HAP-1 (cell line): ENCODE results near the gene TAC4.

ENCODE experiments used
- DNase-seq, 2 experiments: peaks; one replicate each; pipeline ENCODE4 v3.0.0-alpha.2; 2016 to 2020; ENCODE audit warnings: low spot score in 2 of 2
- H3K27me3 ChIP-seq: fragments of 250-450 bp; sonication (Bioruptor Pico); 2 replicates; pipeline ENCODE4 v1.5.1; 2020; ENCODE audit warnings: low read depth, mild to moderate bottlenecking, moderate library complexity
- H3K36me3 ChIP-seq: fragments of 250-450 bp; sonication (Bioruptor Pico); replicated peaks from 2 replicates; pipeline ENCODE4 v1.5.1; 2020; ENCODE audit warnings: mild to moderate bottlenecking
- H3K4me1 ChIP-seq: fragments of 250-450 bp; sonication (Bioruptor Pico); 2 replicates; pipeline ENCODE4 v1.5.1; 2020; ENCODE audit warnings: mild to moderate bottlenecking
- H3K4me3 ChIP-seq: fragments of 250-450 bp; sonication (Bioruptor Pico); 2 replicates; pipeline ENCODE4 v1.5.1; 2020; ENCODE audit warnings: mild to moderate bottlenecking, moderate library complexity
- H3K9me3 ChIP-seq: fragments of 250-450 bp; sonication (Bioruptor Pico); 2 replicates; pipeline ENCODE4 v1.5.1; 2020; ENCODE audit warnings: mild to moderate bottlenecking, moderate library complexity
- in situ Hi-C: fragments of 300-500 bp; cut with MboI; formaldehyde crosslinking; loops from 3 replicates; pipeline ENCODE4 v1.14.3; 2020; ENCODE audit warnings: low sequenced_read_pairs, inconsistent platforms, mixed read lengths

TAC4 gene

DNA sequence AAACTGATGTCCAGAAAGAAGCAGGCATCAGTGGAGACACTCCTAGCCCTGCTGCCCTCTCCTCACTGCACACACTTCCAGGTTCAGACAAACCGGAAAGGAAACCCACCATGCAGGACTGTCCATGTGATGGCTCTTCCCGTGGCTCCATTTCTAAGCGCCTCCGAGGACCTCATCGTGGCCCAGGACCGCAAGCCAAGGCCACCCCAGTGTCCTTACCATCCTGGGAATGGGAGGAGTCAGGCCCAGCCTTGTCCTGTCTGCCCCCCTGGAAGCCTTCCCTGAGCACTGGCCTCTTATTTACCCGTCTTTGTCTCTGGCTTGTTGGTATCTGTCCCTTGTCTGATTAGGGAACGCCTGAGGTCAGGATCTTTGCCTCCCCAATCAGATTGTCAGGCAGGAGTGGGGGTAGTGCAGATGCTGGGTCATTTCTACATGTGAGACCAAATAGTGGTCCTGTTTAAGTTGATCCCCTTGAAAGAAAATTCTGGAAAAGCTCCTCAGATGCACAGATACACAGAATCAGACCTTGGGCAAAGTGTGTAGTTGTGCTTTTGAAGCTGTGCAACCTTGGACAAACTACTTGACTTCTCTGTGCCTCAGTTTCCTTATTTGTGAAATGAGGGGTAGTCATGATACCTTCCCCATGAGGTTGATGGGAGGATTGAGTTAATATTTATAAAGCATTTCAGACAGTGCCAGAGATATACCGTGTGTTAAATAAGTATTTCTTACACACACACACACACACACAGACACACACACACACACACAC, 744 bp downstream of the TAC4 start:
- H3K36me3 ChIP-seq: no peaks in the 10 kb centered on the region
- H3K4me3 ChIP-seq: no peak overlapping the region
- H3K9me3 ChIP-seq: no peaks in the 10 kb centered on the region
- DNase-seq: no peak
- H3K27me3 ChIP-seq: no peaks in the 10 kb centered on the region
- in situ Hi-C loops: loop anchor here (10.0 kb wide), 1 partner anchor 142 kb away; the partner anchor contains the start of gene SLC35B1
- peaks cover 3% of the 10 kb centered on the region; the same call in 1 of the 2 replicates for H3K4me1 ChIP-seq

DNA sequence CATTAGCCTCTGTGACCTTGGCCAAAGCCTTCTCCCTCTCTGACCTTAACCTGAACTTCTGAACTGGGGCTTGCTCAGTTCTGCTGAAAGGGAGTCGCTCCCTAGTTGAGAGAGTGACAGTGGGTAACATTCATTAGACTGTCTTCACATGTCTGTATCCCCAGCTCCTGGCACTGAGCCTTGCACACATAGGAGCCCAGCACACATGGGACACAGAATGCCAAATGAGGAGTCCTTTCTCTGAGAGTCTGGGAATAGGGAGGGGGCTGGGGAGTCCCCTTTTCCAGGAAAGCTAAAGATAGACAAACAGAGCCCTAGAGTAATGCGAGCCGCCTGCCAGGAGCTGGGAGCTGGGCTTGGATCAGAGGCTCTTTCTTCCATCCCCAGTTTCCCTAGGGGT, 2.5 kb downstream of the TAC4 start:
- DNase-seq: no peak
- H3K9me3 ChIP-seq: no peaks in the 10 kb centered on the region
- H3K4me1 ChIP-seq: no peaks in the 10 kb centered on the region
- no peak overlapping the region for H3K4me3 ChIP-seq
- in situ Hi-C loops: loop anchor here (10.0 kb wide), 1 partner anchor 141 kb away; the partner anchor contains the start of gene SLC35B1
- no peaks in the 10 kb centered on the region for H3K27me3 ChIP-seq
- H3K36me3 ChIP-seq: no peaks in the 10 kb centered on the region

DNA sequence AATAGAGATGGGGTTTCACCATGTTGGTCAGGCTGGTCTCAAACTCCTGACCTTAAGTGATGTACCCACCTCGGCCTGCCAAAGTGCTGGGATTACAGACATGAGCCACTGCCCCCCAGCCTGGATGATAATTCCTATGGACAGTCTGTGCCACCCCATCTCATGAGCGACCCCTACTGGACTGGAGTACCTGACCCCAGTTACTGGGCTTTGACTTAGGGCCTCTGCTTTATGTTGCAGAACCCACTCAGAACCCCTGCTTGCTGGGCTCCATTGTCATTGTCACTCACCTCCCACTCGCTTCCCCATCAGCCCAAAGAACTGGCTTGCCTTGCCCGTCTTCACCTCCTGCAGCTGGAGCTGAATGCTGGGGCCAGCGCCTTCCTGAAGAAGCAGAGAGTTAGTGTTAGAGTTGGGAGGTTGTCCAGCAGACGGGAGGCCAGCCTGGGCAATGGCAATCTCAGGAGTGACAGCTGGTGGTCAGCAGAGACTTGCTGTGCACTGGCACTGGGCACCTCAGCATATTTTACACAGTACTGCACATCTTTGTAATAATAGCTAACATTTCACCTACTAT, 4.0 kb downstream of the TAC4 start:
- H3K36me3 ChIP-seq: no peaks in the 10 kb centered on the region
- no peak overlapping the region for H3K4me3 ChIP-seq
- H3K9me3 ChIP-seq: no peaks in the 10 kb centered on the region
- in situ Hi-C loops: loop anchor here (10.0 kb wide), 1 partner anchor 139 kb away; the partner anchor contains the start of gene SLC35B1
- DNase-seq: peak; percentile 11 to 81
- H3K4me1 ChIP-seq: no peaks in the 10 kb centered on the region
- no peaks in the 10 kb centered on the region for H3K27me3 ChIP-seq

DNA sequence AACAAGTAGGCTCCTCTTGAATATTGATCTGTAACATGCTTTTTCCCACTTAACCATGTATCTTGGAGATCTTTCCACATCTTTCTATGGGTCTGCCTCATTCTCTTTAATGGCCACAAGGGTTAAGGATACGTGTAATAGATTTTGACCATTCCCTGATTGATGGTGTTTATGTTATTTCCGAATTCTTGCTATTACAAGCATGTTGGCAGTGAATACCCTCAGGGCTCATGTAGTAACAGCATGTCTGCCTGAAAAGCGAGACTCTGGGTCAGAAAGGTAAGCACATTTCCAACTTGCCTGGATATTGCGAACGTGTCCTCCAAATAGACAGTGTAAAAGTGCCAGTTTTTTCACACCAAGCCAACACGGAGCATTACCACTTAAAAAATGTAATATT, 5.0 kb downstream of the TAC4 start:
- Histone ChIP-seq H3K9me3 (no peaks in the 10 kb centered on the region), H3K36me3 (no peaks in the 10 kb centered on the region), H3K4me1 (no peaks in the 10 kb centered on the region), H3K27me3 (no peaks in the 10 kb centered on the region), H3K4me3 (no peak overlapping the region)
- DNase-seq: no peak
- in situ Hi-C loops: loop anchor here (10.0 kb wide), 1 partner anchor 138 kb away; the partner anchor contains the start of gene SLC35B1

DNA sequence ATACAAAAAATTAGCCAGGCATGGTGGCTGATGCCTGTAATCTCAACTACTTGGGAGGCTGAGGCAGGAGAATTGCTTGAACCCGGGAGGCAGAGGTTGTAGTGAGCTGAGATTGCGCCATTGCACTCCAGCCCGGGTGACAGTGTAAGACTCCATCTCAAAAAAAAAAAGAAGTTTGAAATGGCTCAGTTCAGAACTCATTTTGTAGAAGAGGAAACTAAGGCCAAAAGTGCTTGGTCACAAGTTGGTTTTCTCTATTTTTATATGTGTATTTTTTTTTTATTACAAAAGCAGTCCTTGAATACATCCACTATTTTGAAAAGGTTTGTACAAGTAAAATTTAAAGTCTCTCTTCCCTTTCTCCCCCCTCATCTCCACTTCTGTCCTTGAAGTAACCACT, 5.5 kb downstream of the TAC4 start:
- Histone ChIP-seq H3K36me3 (no peaks in the 10 kb centered on the region), H3K9me3 (no peaks in the 10 kb centered on the region), H3K4me1 (no peaks in the 10 kb centered on the region), H3K4me3 (no peak overlapping the region), H3K27me3 (no peaks in the 10 kb centered on the region)
- in situ Hi-C loops: loop anchor here (10.0 kb wide), 1 partner anchor 138 kb away; the partner anchor contains the start of gene SLC35B1
- no peak for DNase-seq

DNA sequence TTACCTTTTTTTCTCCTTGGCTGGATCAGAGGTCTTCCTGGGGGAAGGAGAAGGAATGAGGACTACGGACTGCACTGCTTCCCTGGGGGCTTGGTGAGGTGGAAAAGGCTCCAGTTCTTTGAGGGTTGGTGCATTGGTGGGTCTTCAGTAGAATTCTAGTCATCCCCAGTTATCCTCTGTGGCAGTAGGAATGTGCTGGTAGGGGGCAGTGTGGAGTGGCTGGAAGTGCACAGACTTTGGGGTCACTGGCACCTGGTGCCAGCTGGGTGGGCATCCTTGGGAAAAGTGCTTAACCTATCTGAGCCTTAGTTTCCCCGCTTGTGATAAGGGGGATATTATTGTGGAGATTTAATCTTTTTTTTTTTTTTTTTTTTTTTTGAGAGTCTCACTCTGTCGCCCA, 6.3 kb downstream of the TAC4 start:
- H3K27me3 ChIP-seq: no peaks in the 10 kb centered on the region
- no peaks in the 10 kb centered on the region for H3K9me3 ChIP-seq
- H3K4me1 ChIP-seq: no peaks in the 10 kb centered on the region
- H3K4me3 ChIP-seq: no peak overlapping the region
- no peaks in the 10 kb centered on the region for H3K36me3 ChIP-seq
- no peak for DNase-seq
- in situ Hi-C loops: loop anchor here (10.0 kb wide), 1 partner anchor 137 kb away; the partner anchor contains the start of gene SLC35B1

DNA sequence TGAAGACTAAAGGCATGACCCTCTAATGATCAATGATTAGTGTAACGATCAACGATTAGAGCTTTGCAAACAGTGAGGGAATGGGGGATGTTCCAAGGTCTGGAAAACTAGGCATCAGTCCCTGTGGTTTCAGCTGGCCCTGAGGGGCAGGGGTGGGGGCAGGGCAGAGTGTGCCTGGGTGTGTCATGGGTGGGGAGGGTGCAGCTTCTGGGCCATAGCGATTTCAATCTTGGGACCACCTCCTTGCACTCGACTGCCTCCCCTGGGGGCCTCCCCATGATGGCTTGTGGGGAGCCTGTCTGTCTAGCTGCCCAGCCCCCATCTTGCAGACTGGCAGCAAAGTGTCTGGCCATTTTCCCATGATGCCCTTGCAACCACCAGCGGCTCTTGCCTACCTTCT, 8.4 kb downstream of the TAC4 start:
- no peaks in the 10 kb centered on the region for H3K9me3 ChIP-seq
- no peaks in the 10 kb centered on the region for H3K27me3 ChIP-seq
- in situ Hi-C loops: no loop called here
- H3K4me3 ChIP-seq: no peak overlapping the region
- H3K36me3 ChIP-seq: no peaks in the 10 kb centered on the region
- DNase-seq: no peak
- H3K4me1 ChIP-seq: no peaks in the 10 kb centered on the region

DNA sequence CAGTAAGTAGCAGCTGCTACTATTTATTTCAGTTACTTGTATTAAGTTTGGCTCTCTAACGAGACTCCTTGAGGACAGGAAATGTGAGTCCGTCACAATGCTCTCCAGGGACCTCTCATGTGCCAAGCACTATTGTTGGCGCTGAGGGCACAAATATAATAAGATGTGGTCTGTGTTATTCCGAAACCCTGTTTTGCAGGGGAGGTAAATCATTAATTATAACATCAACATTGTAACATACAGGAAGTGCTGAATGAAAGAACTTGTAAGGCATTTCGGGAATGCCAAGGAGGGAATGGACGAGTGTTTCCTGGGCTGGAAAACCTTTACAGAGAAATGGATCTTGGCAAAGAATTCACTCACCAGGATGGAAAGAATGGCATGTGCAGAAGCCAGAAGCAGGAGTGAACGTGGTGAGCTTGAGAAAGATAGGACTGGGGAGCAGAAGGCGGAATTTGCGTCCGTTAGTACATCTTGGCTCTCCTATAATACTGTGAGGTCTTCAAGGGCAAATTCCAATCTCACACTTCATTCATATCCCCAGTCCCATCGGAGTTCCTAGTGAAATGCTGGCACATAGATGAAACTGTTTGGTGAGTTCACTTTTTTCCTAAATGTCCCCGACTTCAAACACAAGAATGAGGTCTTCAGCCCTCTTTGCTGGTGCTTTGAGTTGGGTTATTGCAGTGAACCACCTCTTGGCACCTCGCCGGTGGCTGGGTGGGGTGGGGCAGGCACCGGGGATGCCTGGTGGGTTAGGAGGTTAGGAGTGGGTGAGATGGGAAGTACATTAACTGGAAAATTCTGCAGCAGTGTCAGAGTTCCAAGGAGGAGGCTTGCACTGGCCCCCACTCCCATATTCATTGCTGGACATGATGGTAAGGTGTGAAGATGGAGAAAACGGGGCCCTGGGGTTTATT, 11.5 kb downstream of the TAC4 start:
- Histone ChIP-seq H3K27me3 (no peaks in the 10 kb centered on the region), H3K9me3 (no peaks in the 10 kb centered on the region), H3K4me3 (no peak overlapping the region), H3K36me3 (peaks cover 13% of the 10 kb centered on the region; the same call in 1 of the 2 replicates), H3K4me1 (no peaks in the 10 kb centered on the region)
- DNase-seq: no peak
- in situ Hi-C loops: no loop called here

DNA sequence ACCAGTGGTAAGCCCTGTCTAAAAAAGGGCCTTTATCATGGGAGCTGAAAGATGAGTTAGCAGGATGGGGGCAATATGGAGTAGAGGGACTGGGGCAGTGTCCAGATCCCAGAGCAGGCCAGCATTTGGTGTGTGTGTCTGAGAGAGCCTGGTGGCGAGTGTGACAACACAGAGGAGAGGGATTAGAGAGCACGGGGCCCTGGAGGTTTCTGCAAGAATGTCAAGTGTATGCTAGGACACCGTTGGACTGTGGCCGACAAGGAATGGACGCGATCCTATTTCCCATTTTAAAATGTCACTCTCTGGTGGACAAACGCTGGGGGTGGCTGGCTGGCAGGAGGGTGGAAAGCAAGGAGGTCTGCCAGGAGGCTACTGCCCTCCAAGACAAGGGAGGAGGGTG, 12.4 kb downstream of the TAC4 start:
- Histone ChIP-seq H3K4me1 (peaks cover 2% of the 10 kb centered on the region; the same call in 1 of the 2 replicates), H3K9me3 (no peaks in the 10 kb centered on the region), H3K4me3 (no peak overlapping the region), H3K27me3 (no peaks in the 10 kb centered on the region), H3K36me3 (peaks cover 14% of the 10 kb centered on the region; the same call in 1 of the 2 replicates)
- no peak for DNase-seq
- in situ Hi-C loops: no loop called here

DNA sequence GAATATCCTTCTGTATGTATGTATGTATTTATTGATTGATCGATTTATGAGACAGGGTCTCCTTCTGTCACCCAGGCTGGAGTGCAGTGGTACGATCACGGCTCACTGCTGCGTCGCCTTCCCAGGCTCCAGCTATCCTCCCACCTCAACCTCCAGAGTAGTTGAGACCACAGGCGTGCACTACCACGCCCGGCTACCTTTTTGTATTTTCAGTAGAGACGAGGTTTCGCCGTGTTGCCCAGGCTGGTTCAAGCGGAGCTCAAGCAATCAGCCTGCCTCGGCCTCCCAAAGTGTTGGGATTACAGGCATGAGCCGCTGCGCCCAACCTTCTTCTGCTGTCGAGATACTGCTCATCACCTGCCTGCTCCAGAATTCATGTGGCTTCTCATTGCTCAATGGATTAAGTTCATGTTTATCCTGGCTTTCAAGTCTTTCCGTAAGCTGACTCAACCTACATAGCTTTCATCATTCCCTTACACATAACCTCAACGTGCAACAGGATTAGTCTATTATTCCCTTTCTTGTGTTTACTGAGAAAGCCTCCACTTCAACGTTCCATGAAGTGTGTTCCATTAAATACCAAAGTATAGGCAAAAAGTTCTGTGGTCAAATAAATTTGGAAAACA, 13.6 kb downstream of the TAC4 start:
- peaks cover 6% of the 10 kb centered on the region; the same call in 1 of the 2 replicates for H3K4me1 ChIP-seq
- H3K4me3 ChIP-seq: no peak overlapping the region
- no peaks in the 10 kb centered on the region for H3K9me3 ChIP-seq
- no peaks in the 10 kb centered on the region for H3K27me3 ChIP-seq
- no peak for DNase-seq
- peaks cover 17% of the 10 kb centered on the region for H3K36me3 ChIP-seq
- in situ Hi-C loops: no loop called here

DNA sequence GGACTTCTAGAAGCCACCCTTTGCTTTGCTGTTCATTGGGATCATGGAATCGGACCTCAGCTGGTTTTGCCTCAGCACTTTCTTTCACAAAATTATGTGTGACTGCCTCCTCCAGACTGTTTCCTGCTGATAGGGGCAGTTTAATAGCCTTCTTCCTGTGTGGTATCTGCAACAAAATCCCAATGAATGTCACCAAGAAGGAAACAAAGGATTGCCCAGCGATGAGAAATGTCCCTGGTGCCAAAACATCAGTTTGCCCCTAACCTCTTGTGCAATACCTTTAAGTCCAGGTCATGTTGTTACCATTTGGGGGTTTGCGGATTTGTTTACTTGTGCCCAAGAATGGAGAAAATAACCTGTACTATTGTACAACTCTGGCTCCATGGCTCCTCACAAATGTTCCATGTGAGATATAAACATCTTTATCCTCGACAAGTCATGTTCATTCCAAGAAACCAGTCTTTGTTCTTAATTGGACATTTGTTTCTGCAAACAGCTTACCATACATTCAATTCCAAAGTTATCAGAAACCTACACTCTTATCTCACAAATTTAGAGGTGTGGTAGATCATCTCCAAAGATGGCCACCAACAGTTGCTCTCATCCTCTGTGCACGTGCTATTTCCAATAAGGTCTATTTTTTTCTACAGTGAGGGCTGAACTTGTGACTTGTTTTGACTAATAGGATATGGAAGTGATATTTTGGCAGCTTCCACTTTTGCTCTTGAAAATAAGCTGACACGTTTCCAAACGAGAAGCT, 14.8 kb downstream of the TAC4 start:
- no peaks in the 10 kb centered on the region for H3K27me3 ChIP-seq
- H3K9me3 ChIP-seq: no peaks in the 10 kb centered on the region
- H3K36me3 ChIP-seq: peaks cover 26% of the 10 kb centered on the region
- no peak for DNase-seq
- no peak overlapping the region for H3K4me3 ChIP-seq
- H3K4me1 ChIP-seq: peaks cover 6% of the 10 kb centered on the region; the same call in 1 of the 2 replicates
- in situ Hi-C loops: no loop called here

DNA sequence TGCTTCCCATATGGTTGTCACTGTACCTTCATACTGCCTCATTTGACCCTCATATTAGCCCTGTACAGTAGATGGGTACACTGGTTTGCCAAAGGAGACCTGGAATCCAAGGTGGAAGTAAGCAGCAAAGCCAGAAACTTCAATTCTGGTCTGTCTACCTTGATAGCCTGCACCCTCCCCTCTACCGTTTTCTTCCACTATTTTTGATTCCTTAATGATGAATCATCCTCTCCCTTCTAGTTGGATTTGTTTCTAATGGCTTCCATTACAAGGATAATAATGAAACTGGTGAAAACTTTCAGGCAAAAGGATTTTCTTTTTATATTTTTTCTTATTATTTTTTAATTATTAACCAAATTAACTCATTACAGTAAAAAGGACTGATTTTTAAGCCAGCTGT, 17.3 kb downstream of the TAC4 start:
- in situ Hi-C loops: no loop called here
- Histone ChIP-seq H3K9me3 (no peaks in the 10 kb centered on the region), H3K27me3 (no peaks in the 10 kb centered on the region), H3K36me3 (peaks cover 42% of the 10 kb centered on the region), H3K4me3 (no peak overlapping the region), H3K4me1 (peaks cover 13% of the 10 kb centered on the region)
- DNase-seq: no peak
